ENCODE results near the gene ZMYM3. TPM values are rescaled to one million over a fixed set of nuclear protein-coding genes. Genes with fewer than 3 reads are reported as not detected.
A peak's percentile ranks its signal among the peaks of the same experiment; 100 is the strongest.

Gene ZMYM3
- total and polyA plus RNA-seq, 2 of the 4 experiments (the other 2 are of a cell fraction): 10.0 to 28.1 TPM

DNA sequence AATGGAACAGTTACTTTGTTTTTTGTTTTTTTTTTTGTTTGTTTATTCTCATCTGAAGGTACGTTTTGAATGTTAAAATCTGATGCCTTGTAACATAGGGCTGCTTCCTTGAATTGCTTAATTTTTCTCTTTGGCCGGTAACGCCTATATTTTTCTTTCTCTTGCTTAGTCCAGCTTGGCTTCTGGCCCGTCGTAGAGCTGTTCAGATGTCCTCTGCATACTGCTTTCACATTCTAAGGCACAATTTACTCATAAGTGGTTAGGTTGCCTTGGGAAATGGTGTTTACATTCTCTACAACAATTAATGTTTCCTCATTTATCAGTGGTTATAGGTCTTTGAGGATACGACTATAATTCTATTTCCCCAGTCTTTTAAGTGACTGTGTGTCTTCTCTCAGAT, 37.4 kb upstream of the ZMYM3 start:
- H3K27ac ChIP-seq (ENCODE audit: insufficient read depth, low read length): no peak overlapping the region; the same call in 1 of the 2 replicates
- no peak overlapping the region for H2BK15ac ChIP-seq (ENCODE audit: low read depth, low read length)
- H3K27me3 ChIP-seq (ENCODE audit: control insufficient read depth, insufficient read depth, low read length): no peaks in the 10 kb centered on the region
- no peak overlapping the region for H3K4ac ChIP-seq (ENCODE audit: low read depth, low read length)
- no peak overlapping the region for H3K4me2 ChIP-seq (ENCODE audit: low read depth, low read length)
- no peak overlapping the region for H2AK9ac ChIP-seq (replicated peaks; ENCODE audit: low read depth, low read length, poor library complexity)
- intact Hi-C loops (cut with micrococcal nuclease): no loop called here
- H3K9ac ChIP-seq (ENCODE audit: low read depth, low read length): no peak overlapping the region
- ATAC-seq (ENCODE audit: low read depth): peak; percentile 31
- ChIA-PET CTCF (no interaction called here), POLR2A (ENCODE audit: unreplicated experiment) (no interaction called here)
- no peaks in the 10 kb centered on the region for H3K9me3 ChIP-seq (ENCODE audit: control insufficient read depth, insufficient read depth, low read length)
- no TSS peak for BruUV-seq (replicated peaks)
- dilution Hi-C loops (cut with HindIII; ENCODE audit: low sequenced_read_pairs, unreplicated experiment): no loop called here
- H2BK5ac ChIP-seq (ENCODE audit: low read depth, low read length, poor library complexity, severe bottlenecking): no peak overlapping the region
- H3K4me3 ChIP-seq (ENCODE audit: insufficient read depth, low read depth, low read length): no peak overlapping the region
- 0 out of 2 replicates have a peak, but pooled peaks cover 3% of the 10 kb centered on the region for H3K9me1 ChIP-seq (ENCODE audit: insufficient read depth, low read length)
- peaks cover 43% of the 10 kb centered on the region for H3K36me3 ChIP-seq (ENCODE audit: control insufficient read depth, insufficient read depth, low read length)
- in situ Hi-C loops (cut with MboI; ENCODE audit: low sequenced_read_pairs): no loop called here
- H2BK20ac ChIP-seq (ENCODE audit: low read depth, low read length): no peak overlapping the region
- H2AFZ ChIP-seq (replicated peaks; ENCODE audit: low read length, poor library complexity): no peak overlapping the region
- H2AK5ac ChIP-seq (ENCODE audit: low read depth, low read length): no peak overlapping the region
- H2BK120ac ChIP-seq (ENCODE audit: low read depth, low read length): no peak overlapping the region
- H3K14ac ChIP-seq (replicated peaks; ENCODE audit: low read depth, low read length): no peak overlapping the region
- H3K23ac ChIP-seq (ENCODE audit: low read depth, low read length): no peak overlapping the region
- no peak overlapping the region for H4K91ac ChIP-seq (ENCODE audit: insufficient read depth, low read depth, low read length)
- TF ChIP-seq RCOR1 (IDR thresholded peaks at IDR 0.05; ENCODE audit: insufficient replicate concordance, low read length): no peak
- TF ChIP-seq, protein P1, sequence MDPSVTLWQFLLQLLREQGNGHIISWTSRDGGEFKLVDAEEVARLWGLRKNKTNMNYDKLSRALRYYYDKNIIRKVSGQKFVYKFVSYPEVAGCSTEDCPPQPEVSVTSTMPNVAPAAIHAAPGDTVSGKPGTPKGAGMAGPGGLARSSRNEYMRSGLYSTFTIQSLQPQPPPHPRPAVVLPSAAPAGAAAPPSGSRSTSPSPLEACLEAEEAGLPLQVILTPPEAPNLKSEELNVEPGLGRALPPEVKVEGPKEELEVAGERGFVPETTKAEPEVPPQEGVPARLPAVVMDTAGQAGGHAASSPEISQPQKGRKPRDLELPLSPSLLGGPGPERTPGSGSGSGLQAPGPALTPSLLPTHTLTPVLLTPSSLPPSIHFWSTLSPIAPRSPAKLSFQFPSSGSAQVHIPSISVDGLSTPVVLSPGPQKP (IDR thresholded peaks at IDR 0.05; ENCODE audit: borderline replicate concordance, low read depth, low read length): no peak
- no peak for TF ChIP-seq MAFK (IDR thresholded peaks at IDR 0.05; ENCODE audit: low read depth, low read length)
- no peak for TF ChIP-seq CHD1 (IDR thresholded peaks at IDR 0.05; ENCODE audit: low read depth, low read length)
- no peak for TF ChIP-seq NFE2L2 (IDR thresholded peaks at IDR 0.05; ENCODE audit: low read depth, low read length)
- no peak for TF ChIP-seq RAD21 (IDR thresholded peaks at IDR 0.05; ENCODE audit: low read length)
- TF ChIP-seq MXI1 (IDR thresholded peaks at IDR 0.05; ENCODE audit: borderline replicate concordance, low read depth, low read length): no peak
- TF ChIP-seq SMC3 (IDR thresholded peaks at IDR 0.05; ENCODE audit: low read depth, low read length): no peak
- no peak for TF ChIP-seq RFX5 (IDR thresholded peaks at IDR 0.05; ENCODE audit: low read depth, low read length)
- TF ChIP-seq FOS (IDR thresholded peaks at IDR 0.05; ENCODE audit: low read depth, low read length): no peak
- no peak for TF ChIP-seq POLR2A (IDR thresholded peaks at IDR 0.05; ENCODE audit: low read depth, low read length)
- no peak for TF ChIP-seq BHLHE40 (IDR thresholded peaks at IDR 0.05; ENCODE audit: low read depth, low read length)
- TF ChIP-seq, protein P2, sequence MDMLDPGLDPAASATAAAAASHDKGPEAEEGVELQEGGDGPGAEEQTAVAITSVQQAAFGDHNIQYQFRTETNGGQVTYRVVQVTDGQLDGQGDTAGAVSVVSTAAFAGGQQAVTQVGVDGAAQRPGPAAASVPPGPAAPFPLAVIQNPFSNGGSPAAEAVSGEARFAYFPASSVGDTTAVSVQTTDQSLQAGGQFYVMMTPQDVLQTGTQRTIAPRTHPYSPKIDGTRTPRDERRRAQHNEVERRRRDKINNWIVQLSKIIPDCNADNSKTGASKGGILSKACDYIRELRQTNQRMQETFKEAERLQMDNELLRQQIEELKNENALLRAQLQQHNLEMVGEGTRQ (IDR thresholded peaks at IDR 0.05; ENCODE audit: low read depth, low read length): no peak
- WGBS, 2 experiments (ENCODE audit: extremely low coverage in 2 of 2, insufficient read length in 1 of 2): no CpG with 5 or more reads among the region's 6 CpGs
- H3K79me1 ChIP-seq (ENCODE audit: low read depth in 1 of 2, low read length in 2 of 2): peaks cover 5 to 11% of the 10 kb centered on the region in 2 experiments; a peak in 2 of 4 replicates
- no peak overlapping the region for H4K5ac ChIP-seq (ENCODE audit: low read depth, low read length)
- H4K8ac ChIP-seq (ENCODE audit: low read depth in 2 of 2, low read length in 2 of 2): no peak overlapping the region
- H4K20me1 ChIP-seq (ENCODE audit: insufficient read depth, low read length): peaks cover 45% of the 10 kb centered on the region
- H3K18ac ChIP-seq (ENCODE audit: low read depth, low read length): no peak overlapping the region
- no peaks in the 10 kb centered on the region for H3K4me1 ChIP-seq (ENCODE audit: control insufficient read depth, insufficient read depth, low read length)
- no peak overlapping the region for H3K56ac ChIP-seq (ENCODE audit: extremely low read depth, insufficient read depth, low read length)
- DNase-seq: peak; percentile 35

Data from IMR-90 (cell line).